Endothelial cell of umbilical vein (primary cell): Measurements from ENCODE around the gene KANSL1. TPM values are rescaled to one million over a fixed set of nuclear protein-coding genes. Genes with fewer than 3 reads are reported as not detected.

Source experiments
- BruUV-seq: library from RNA; stranded (reverse); fragments of 400-500 nt; replicated peaks from 2 replicates; lab custom pipeline; 2021; lab: Mats Ljungman, UMichigan
- CTCF ChIA-PET: fragments of 300-600, 350-600 bp; sonication (Branson Sonifier 250); formaldehyde crosslinking; loops from one replicate; lab custom pipeline; 2021; ENCODE audit warnings: antibody characterized with exemption, inconsistent platforms; lab: Charles Lee
- POLR2A ChIA-PET: fragments of 300-600, 350-600 bp; sonication (Branson Sonifier 250); formaldehyde crosslinking; loops from one replicate; lab custom pipeline; 2021; ENCODE audit warnings: antibody characterized with exemption, inconsistent platforms; lab: Charles Lee
- DNase-seq: peaks from one replicate; pipeline ENCODE4 v3.0.0-alpha.2; 2011; ENCODE audit warnings: low read depth, low spot score
- FAIRE-seq: peaks from 2 replicates; lab custom pipeline; 2011; peaks lifted over from hg19 to GRCh38; lab: Jason Lieb, UNC
- H2AFZ ChIP-seq: 2 replicates; pipeline ENCODE4 v1.6.0; 2012; ENCODE audit warnings: low read depth, low read length, control low read depth, inconsistent platforms
- H3K27ac ChIP-seq: 2 replicates; pipeline ENCODE4 v1.5.1; 2011; ENCODE audit warnings: low read depth, mild to moderate bottlenecking, control low read depth, low read length, moderate library complexity; ENCODE audit not compliant: insufficient read depth
- H3K27me3 ChIP-seq, 2 experiments: 2 replicates each; pipeline versions ENCODE4 v1.6.0 to v1.6.1; 2011; ENCODE audit warnings: low read length in 2 of 2, mixed read lengths in 1 of 2; ENCODE audit not compliant: control insufficient read depth in 2 of 2, insufficient read depth in 2 of 2
- H3K36me3 ChIP-seq, 2 experiments: 2 replicates in 1 of 2; 3 replicates in 1 of 2; pipeline ENCODE4 v1.5.1; 2011; ENCODE audit warnings: low read length in 2 of 2, mild to moderate bottlenecking in 1 of 2, moderate library complexity in 1 of 2; ENCODE audit not compliant: control insufficient read depth in 2 of 2, insufficient read depth in 2 of 2; ENCODE audit errors: extremely low read depth in 1 of 2
- H3K4me1 ChIP-seq: 3 replicates; pipeline ENCODE4 v1.5.1; 2011; ENCODE audit warnings: mild to moderate bottlenecking, low read length; ENCODE audit not compliant: control insufficient read depth, insufficient read depth; ENCODE audit errors: extremely low read depth
- H3K4me2 ChIP-seq: 2 replicates; pipeline ENCODE4 v1.6.1; 2011; ENCODE audit warnings: low read length, control low read depth, mixed read lengths; ENCODE audit not compliant: insufficient read depth
- H3K4me3 ChIP-seq, 3 experiments: fragments of 200-600 bp in 1 of 3; sonication (generic), shearing (Covaris generic) in 1 of 3; replicated peaks in 1 of 3; 2 replicates each; pipeline ENCODE4 v1.5.1; 2011 to 2016; ENCODE audit warnings: control low read depth in 3 of 3, low read length in 3 of 3, mild to moderate bottlenecking in 2 of 3, inconsistent platforms in 1 of 3, low read depth in 1 of 3, moderate library complexity in 1 of 3; ENCODE audit not compliant: insufficient read depth in 1 of 3
- H3K79me2 ChIP-seq: 2 replicates; pipeline ENCODE4 v1.6.0; 2012; ENCODE audit warnings: low read length, inconsistent platforms; ENCODE audit not compliant: control insufficient read depth, insufficient read depth
- H3K9ac ChIP-seq: replicated peaks from 2 replicates; pipeline ENCODE3; 2011; ENCODE audit warnings: low read length, control low read depth; ENCODE audit not compliant: insufficient read depth; ENCODE audit errors: extremely low read depth
- H3K9me1 ChIP-seq: replicated peaks from 3 replicates; pipeline ENCODE4 v1.6.0; 2011; ENCODE audit warnings: mild to moderate bottlenecking, low read length; ENCODE audit not compliant: control insufficient read depth, insufficient read depth; ENCODE audit errors: extremely low read depth
- H3K9me3 ChIP-seq: replicated peaks from 2 replicates; pipeline ENCODE4 v1.5.1; 2012; ENCODE audit warnings: low read length, inconsistent platforms; ENCODE audit not compliant: control insufficient read depth, insufficient read depth
- H4K20me1 ChIP-seq: replicated peaks from 2 replicates; pipeline ENCODE3; 2011; ENCODE audit warnings: mild to moderate bottlenecking, low read length; ENCODE audit not compliant: control insufficient read depth, insufficient read depth; ENCODE audit errors: extremely low read depth
- EZH2 ChIP-seq: IDR thresholded peaks from 2 replicates; pipeline ENCODE4 v1.6.1; 2012; ENCODE audit warnings: borderline replicate concordance, low read depth, mild to moderate bottlenecking, moderate library complexity, low read length, inconsistent platforms; ENCODE audit not compliant: severe bottlenecking
- FOS ChIP-seq: IDR thresholded peaks from 2 replicates; pipeline ENCODE4 v1.6.1; 2011; ENCODE audit warnings: mild to moderate bottlenecking, low read length, moderate library complexity, borderline replicate concordance; ENCODE audit not compliant: insufficient read depth
- GATA2 ChIP-seq: IDR thresholded peaks from 2 replicates; pipeline ENCODE4 v1.7.0; 2011; ENCODE audit warnings: low read depth, mild to moderate bottlenecking, moderate library complexity, mixed read lengths, low read length; ENCODE audit not compliant: insufficient read length, insufficient read depth
- JUN ChIP-seq: IDR thresholded peaks from 2 replicates; pipeline ENCODE4 v1.6.1; 2011; ENCODE audit warnings: borderline replicate concordance, low read depth; ENCODE audit not compliant: insufficient read length, insufficient read depth
- MYC ChIP-seq: IDR thresholded peaks from one replicate; pipeline ENCODE4 v1.6.1; 2011; ENCODE audit warnings: mild to moderate bottlenecking, low read depth, low read length
- POLR2A ChIP-seq: IDR thresholded peaks from 2 replicates; pipeline ENCODE4 v1.6.1; 2012; ENCODE audit warnings: low read depth, mild to moderate bottlenecking, control low read depth, low read length
- POLR2AphosphoS5 ChIP-seq: IDR thresholded peaks from 2 replicates; pipeline ENCODE4 v1.6.1; 2012; ENCODE audit warnings: low read depth, mild to moderate bottlenecking, control low read depth, low read length, moderate library complexity; ENCODE audit not compliant: insufficient read depth
- dilution Hi-C: fragments of 300-500 bp; cut with MboI; formaldehyde crosslinking; loops from one replicate; pipeline ENCODE4 v1.15.0; 2019; ENCODE audit warnings: low sequenced_read_pairs; ENCODE audit not compliant: extremely low pct_ligation_motif_present
- intact Hi-C: fragments of 100-400 bp; cut with micrococcal nuclease; formaldehyde crosslinking; loops from one replicate; pipeline ENCODE4 v1.10.0; 2022
- polyA plus RNA-seq, 4 experiments: library from polyadenylated mRNA; depleted of rRNA in 3 of 4; stranded (reverse) in 3 of 4; unstranded in 1 of 4; fragments of >200 nt; gene quantifications; 2 replicates each; pipeline versions ENCODE4 v1.2.1 to v1.2.3, GENCODE V29; 2011 to 2012; ENCODE audit warnings: missing spikeins in 1 of 4
- total RNA-seq: library from RNA; stranded (reverse); gene quantifications from 2 replicates; pipeline ENCODE4 v1.2.3, GENCODE V29; 2021
- TF ChIP-seq, protein P1 (sequence below): IDR thresholded peaks from 2 replicates; pipeline ENCODE4 v1.6.1; 2011; ENCODE audit not compliant: insufficient read depth, insufficient read length
- TF ChIP-seq, protein P2 (sequence below), 2 donors: IDR thresholded peaks; 1 replicate in 1 of 2; 2 replicates in 1 of 2; pipeline ENCODE4 v1.5.1; 2011; ENCODE audit warnings: low read length in 2 of 2, mild to moderate bottlenecking in 2 of 2, moderate library complexity in 2 of 2, control low read depth in 1 of 2, inconsistent platforms in 1 of 2, low read depth in 1 of 2; ENCODE audit not compliant: insufficient read depth in 1 of 2; ENCODE audit errors: extremely low read depth in 1 of 2

Gene KANSL1
- total and polyA plus RNA-seq, 2 donors (not counting 3 experiments of a cell fraction or from before 2014, with no cell fraction given) = 29.1 to 74.0 TPM

DNA sequence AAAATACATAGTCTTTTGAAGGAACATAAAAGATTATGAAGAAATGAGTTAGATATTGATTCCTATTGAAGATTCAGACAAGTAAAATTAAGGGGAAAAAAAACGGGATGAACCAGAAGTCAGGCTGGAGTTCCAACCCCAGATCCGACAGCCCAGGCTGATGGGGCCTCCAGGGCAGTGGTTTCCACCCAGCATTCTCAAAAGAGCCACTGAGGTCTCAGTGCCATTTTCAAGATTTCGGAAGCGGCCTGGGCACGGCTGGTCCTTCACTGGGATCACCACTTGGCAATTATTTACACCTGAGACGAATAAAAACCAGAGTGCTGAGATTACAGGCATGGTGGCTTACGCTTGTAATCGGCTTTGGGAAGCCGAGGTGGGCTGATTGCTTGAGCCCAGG, 184.6 kb downstream of the KANSL1 start:
- no TSS peak for BruUV-seq
- H3K9me1 ChIP-seq = no peaks in the 10 kb centered on the region
- no peak overlapping the region for H3K27ac ChIP-seq
- TF ChIP-seq POLR2A (no peak), FOS (no peak), POLR2AphosphoS5 (no peak), MYC (no peak), GATA2 (no peak), EZH2 (no peak), JUN (no peak)
- TF ChIP-seq, protein P1, sequence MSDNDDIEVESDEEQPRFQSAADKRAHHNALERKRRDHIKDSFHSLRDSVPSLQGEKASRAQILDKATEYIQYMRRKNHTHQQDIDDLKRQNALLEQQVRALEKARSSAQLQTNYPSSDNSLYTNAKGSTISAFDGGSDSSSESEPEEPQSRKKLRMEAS = no peak
- TF ChIP-seq, protein P2, sequence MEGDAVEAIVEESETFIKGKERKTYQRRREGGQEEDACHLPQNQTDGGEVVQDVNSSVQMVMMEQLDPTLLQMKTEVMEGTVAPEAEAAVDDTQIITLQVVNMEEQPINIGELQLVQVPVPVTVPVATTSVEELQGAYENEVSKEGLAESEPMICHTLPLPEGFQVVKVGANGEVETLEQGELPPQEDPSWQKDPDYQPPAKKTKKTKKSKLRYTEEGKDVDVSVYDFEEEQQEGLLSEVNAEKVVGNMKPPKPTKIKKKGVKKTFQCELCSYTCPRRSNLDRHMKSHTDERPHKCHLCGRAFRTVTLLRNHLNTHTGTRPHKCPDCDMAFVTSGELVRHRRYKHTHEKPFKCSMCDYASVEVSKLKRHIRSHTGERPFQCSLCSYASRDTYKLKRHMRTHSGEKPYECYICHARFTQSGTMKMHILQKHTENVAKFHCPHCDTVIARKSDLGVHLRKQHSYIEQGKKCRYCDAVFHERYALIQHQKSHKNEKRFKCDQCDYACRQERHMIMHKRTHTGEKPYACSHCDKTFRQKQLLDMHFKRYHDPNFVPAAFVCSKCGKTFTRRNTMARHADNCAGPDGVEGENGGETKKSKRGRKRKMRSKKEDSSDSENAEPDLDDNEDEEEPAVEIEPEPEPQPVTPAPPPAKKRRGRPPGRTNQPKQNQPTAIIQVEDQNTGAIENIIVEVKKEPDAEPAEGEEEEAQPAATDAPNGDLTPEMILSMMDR (IDR thresholded peaks at IDR 0.05; ENCODE audit: extremely low read depth in 1 of 2, insufficient read depth in 1 of 2, low read depth in 1 of 2, low read length in 2 of 2) = no peak
- H3K4me1 ChIP-seq = no peaks in the 10 kb centered on the region
- H4K20me1 ChIP-seq = no peaks in the 10 kb centered on the region
- dilution Hi-C loops (no loop called here), intact Hi-C loops (no loop called here)
- H3K27me3 ChIP-seq = peaks cover 0 to 2% of the 10 kb centered on the region in 2 experiments
- no peak overlapping the region for H3K4me2 ChIP-seq
- no peak overlapping the region for H3K4me3 ChIP-seq
- H3K9ac ChIP-seq = no peak overlapping the region
- no peaks in the 10 kb centered on the region for H3K9me3 ChIP-seq
- no peak for DNase-seq
- H2AFZ ChIP-seq = no peak overlapping the region
- H3K36me3 ChIP-seq = no peaks in the 10 kb centered on the region
- no peak for FAIRE-seq
- CTCF ChIA-PET = interaction anchor here (0.5 to 2.4 kb wide), 3 partner anchors 9 to 208 kb away, joined by 4 to 12 read pairs (median 5); no protein-coding TSS in a partner anchor
- POLR2A ChIA-PET = no interaction called here
- no peaks in the 10 kb centered on the region for H3K79me2 ChIP-seq
